HEK293 (cell line): ENCODE data around the gene SPEM3.

Experiments used
- IKZF3 ChIP-seq: fragments of 450-650 bp; IDR thresholded peaks from 2 replicates; pipeline ENCODE4 v1.5.0; 2018; ENCODE audit warnings: missing biosample characterization, mild to moderate bottlenecking, missing genetic modification characterization, moderate library complexity
- KLF16 ChIP-seq: fragments of 450-650 bp; formaldehyde crosslinking; IDR thresholded peaks from 2 replicates; pipeline ENCODE4 v1.5.1; 2017; ENCODE audit warnings: missing biosample characterization, missing genetic modification characterization
- MYNN ChIP-seq: fragments of 450-650 bp; formaldehyde crosslinking; IDR thresholded peaks from 2 replicates; pipeline ENCODE4 v1.5.1; 2016; ENCODE audit warnings: missing biosample characterization, missing genetic modification characterization, borderline replicate concordance
- PRDM2 ChIP-seq: fragments of 450-650 bp; formaldehyde crosslinking; IDR thresholded peaks from 2 replicates; pipeline ENCODE4 v1.5.1; 2016; ENCODE audit warnings: missing biosample characterization, missing genetic modification characterization, borderline replicate concordance
- ZBTB1 ChIP-seq: fragments of 450-650 bp; formaldehyde crosslinking; IDR thresholded peaks from 2 replicates; pipeline ENCODE4 v1.5.1; 2016; ENCODE audit warnings: missing biosample characterization, missing genetic modification characterization
- ZFP37 ChIP-seq: fragments of 450-650 bp; formaldehyde crosslinking; IDR thresholded peaks from 2 replicates; pipeline ENCODE4 v1.5.1; 2016; ENCODE audit warnings: missing biosample characterization, missing genetic modification characterization
- ZNF121 ChIP-seq: fragments of 450-650 bp; formaldehyde crosslinking; IDR thresholded peaks from 2 replicates; pipeline ENCODE4 v1.5.1; 2016; ENCODE audit warnings: missing biosample characterization, missing genetic modification characterization
- ZNF132 ChIP-seq: fragments of 450-650 bp; formaldehyde crosslinking; IDR thresholded peaks from 2 replicates; pipeline ENCODE4 v1.5.1; 2017; ENCODE audit warnings: missing biosample characterization, missing genetic modification characterization, borderline replicate concordance
- ZNF140 ChIP-seq: fragments of 450-650 bp; formaldehyde crosslinking; IDR thresholded peaks from 2 replicates; pipeline ENCODE4 v1.5.1; 2016; ENCODE audit warnings: missing biosample characterization, missing genetic modification characterization
- ZNF155 ChIP-seq: fragments of 450-650 bp; formaldehyde crosslinking; IDR thresholded peaks from 2 replicates; pipeline ENCODE4 v1.5.1; 2016; ENCODE audit warnings: missing biosample characterization, missing genetic modification characterization
- ZNF280D ChIP-seq: fragments of 450-650 bp; formaldehyde crosslinking; IDR thresholded peaks from 2 replicates; pipeline ENCODE4 v1.5.1; 2016; ENCODE audit warnings: missing biosample characterization, missing genetic modification characterization
- ZNF549 ChIP-seq: fragments of 450-650 bp; IDR thresholded peaks from 2 replicates; pipeline ENCODE4 v1.5.1; 2018; ENCODE audit warnings: missing biosample characterization, missing genetic modification characterization, mild to moderate bottlenecking, inconsistent platforms, moderate library complexity
- ZNF561 ChIP-seq: fragments of 450-650 bp; IDR thresholded peaks from 2 replicates; pipeline ENCODE4 v1.5.1; 2018; ENCODE audit warnings: missing biosample characterization, missing genetic modification characterization, borderline replicate concordance
- ZNF600 ChIP-seq: fragments of 450-650 bp; formaldehyde crosslinking; IDR thresholded peaks from 2 replicates; pipeline ENCODE4 v1.5.1; 2016; ENCODE audit warnings: missing biosample characterization, missing genetic modification characterization
- ZNF624 ChIP-seq: fragments of 450-650 bp; formaldehyde crosslinking; IDR thresholded peaks from 2 replicates; pipeline ENCODE4 v1.5.1; 2017; ENCODE audit warnings: missing biosample characterization, missing genetic modification characterization
- ZNF776 ChIP-seq: fragments of 450-650 bp; formaldehyde crosslinking; IDR thresholded peaks from 2 replicates; pipeline ENCODE4 v1.5.0; 2017; ENCODE audit warnings: missing biosample characterization, missing genetic modification characterization, borderline replicate concordance
- ZNF843 ChIP-seq: fragments of 450-650 bp; formaldehyde crosslinking; IDR thresholded peaks from 2 replicates; pipeline ENCODE4 v1.5.1; 2016; ENCODE audit warnings: missing biosample characterization, missing genetic modification characterization
- TF ChIP-seq, protein P1 (sequence below): fragments of 450-650 bp; formaldehyde crosslinking; IDR thresholded peaks from 2 replicates; pipeline ENCODE4 v1.5.1; 2016; ENCODE audit warnings: missing biosample characterization, missing genetic modification characterization, borderline replicate concordance
- TF ChIP-seq, protein P2 (sequence below): fragments of 450-650 bp; formaldehyde crosslinking; IDR thresholded peaks from 2 replicates; pipeline ENCODE4 v1.5.1; 2016; ENCODE audit warnings: missing biosample characterization, missing genetic modification characterization
- TF ChIP-seq, protein P3 (sequence below): fragments of 450-650 bp; formaldehyde crosslinking; conservative IDR thresholded peaks from 2 replicates; pipeline ENCODE4 v1.5.1; 2016; ENCODE audit warnings: low read depth, missing biosample characterization, missing genetic modification characterization

SPEM3 gene

GRCh38 chr17:7440113-7440833 is 11.6 kb downstream of the SPEM3 start (continued):
- TF ChIP-seq PRDM2 (tag by site-specific recombination) (0 out of 2 replicates have a peak, but pooled peaks have one; percentile 71), ZNF776 (tag by site-specific recombination) (no peak), ZNF843 (tag by site-specific recombination) (no peak), ZNF549 (tag by site-specific recombination) (no peak), ZNF280D (no peak), ZNF121 (tag by site-specific recombination) (no peak), ZBTB1 (tag by site-specific recombination) (no peak), MYNN (tag by site-specific recombination) (peak; percentile 8; the same call in 1 of the 2 replicates), KLF16 (0 out of 2 replicates have a peak, but pooled peaks have one; percentile 75), ZNF561 (tag by site-specific recombination) (no peak), ZNF600 (0 out of 2 replicates have a peak, but pooled peaks have one; percentile 37), ZNF132 (tag by site-specific recombination) (no peak), ZNF155 (tag by site-specific recombination) (no peak), ZNF140 (no peak), ZNF624 (tag by site-specific recombination) (no peak), IKZF3 (tag by site-specific recombination) (no peak), ZFP37 (tag by site-specific recombination) (0 out of 2 replicates have a peak, but pooled peaks have one; percentile 61)
- TF ChIP-seq, protein P1, sequence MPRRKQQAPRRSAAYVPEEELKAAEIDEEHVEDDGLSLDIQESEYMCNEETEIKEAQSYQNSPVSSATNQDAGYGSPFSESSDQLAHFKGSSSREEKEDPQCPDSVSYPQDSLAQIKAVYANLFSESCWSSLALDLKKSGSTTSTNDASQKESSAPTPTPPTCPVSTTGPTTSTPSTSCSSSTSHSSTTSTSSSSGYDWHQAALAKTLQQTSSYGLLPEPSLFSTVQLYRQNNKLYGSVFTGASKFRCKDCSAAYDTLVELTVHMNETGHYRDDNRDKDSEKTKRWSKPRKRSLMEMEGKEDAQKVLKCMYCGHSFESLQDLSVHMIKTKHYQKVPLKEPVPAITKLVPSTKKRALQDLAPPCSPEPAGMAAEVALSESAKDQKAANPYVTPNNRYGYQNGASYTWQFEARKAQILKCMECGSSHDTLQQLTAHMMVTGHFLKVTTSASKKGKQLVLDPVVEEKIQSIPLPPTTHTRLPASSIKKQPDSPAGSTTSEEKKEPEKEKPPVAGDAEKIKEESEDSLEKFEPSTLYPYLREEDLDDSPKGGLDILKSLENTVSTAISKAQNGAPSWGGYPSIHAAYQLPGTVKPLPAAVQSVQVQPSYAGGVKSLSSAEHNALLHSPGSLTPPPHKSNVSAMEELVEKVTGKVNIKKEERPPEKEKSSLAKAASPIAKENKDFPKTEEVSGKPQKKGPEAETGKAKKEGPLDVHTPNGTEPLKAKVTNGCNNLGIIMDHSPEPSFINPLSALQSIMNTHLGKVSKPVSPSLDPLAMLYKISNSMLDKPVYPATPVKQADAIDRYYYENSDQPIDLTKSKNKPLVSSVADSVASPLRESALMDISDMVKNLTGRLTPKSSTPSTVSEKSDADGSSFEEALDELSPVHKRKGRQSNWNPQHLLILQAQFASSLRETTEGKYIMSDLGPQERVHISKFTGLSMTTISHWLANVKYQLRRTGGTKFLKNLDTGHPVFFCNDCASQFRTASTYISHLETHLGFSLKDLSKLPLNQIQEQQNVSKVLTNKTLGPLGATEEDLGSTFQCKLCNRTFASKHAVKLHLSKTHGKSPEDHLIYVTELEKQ, result peak; percentile 65; the same call in 1 of the 2 replicates
- TF ChIP-seq, protein P2, sequence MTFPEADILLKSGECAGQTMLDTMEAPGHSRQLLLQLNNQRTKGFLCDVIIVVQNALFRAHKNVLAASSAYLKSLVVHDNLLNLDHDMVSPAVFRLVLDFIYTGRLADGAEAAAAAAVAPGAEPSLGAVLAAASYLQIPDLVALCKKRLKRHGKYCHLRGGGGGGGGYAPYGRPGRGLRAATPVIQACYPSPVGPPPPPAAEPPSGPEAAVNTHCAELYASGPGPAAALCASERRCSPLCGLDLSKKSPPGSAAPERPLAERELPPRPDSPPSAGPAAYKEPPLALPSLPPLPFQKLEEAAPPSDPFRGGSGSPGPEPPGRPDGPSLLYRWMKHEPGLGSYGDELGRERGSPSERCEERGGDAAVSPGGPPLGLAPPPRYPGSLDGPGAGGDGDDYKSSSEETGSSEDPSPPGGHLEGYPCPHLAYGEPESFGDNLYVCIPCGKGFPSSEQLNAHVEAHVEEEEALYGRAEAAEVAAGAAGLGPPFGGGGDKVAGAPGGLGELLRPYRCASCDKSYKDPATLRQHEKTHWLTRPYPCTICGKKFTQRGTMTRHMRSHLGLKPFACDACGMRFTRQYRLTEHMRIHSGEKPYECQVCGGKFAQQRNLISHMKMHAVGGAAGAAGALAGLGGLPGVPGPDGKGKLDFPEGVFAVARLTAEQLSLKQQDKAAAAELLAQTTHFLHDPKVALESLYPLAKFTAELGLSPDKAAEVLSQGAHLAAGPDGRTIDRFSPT, result peak; percentile 75
- TF ChIP-seq, protein P3, sequence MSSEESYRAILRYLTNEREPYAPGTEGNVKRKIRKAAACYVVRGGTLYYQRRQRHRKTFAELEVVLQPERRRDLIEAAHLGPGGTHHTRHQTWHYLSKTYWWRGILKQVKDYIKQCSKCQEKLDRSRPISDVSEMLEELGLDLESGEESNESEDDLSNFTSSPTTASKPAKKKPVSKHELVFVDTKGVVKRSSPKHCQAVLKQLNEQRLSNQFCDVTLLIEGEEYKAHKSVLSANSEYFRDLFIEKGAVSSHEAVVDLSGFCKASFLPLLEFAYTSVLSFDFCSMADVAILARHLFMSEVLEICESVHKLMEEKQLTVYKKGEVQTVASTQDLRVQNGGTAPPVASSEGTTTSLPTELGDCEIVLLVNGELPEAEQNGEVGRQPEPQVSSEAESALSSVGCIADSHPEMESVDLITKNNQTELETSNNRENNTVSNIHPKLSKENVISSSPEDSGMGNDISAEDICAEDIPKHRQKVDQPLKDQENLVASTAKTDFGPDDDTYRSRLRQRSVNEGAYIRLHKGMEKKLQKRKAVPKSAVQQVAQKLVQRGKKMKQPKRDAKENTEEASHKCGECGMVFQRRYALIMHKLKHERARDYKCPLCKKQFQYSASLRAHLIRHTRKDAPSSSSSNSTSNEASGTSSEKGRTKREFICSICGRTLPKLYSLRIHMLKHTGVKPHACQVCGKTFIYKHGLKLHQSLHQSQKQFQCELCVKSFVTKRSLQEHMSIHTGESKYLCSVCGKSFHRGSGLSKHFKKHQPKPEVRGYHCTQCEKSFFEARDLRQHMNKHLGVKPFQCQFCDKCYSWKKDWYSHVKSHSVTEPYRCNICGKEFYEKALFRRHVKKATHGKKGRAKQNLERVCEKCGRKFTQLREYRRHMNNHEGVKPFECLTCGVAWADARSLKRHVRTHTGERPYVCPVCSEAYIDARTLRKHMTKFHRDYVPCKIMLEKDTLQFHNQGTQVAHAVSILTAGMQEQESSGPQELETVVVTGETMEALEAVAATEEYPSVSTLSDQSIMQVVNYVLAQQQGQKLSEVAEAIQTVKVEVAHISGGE (tag by site-specific recombination), result peak; percentile 35; the same call in 1 of the 2 replicates
